Regular cardiac myocyte (primary cell): Measurements from ENCODE around the gene BRCC3. TPM values are rescaled to one million over a fixed set of nuclear protein-coding genes. Genes with fewer than 3 reads are reported as not detected.

Source experiments
- total RNA-seq: library from RNA; depleted of rRNA; stranded (reverse); fragments of >200 nt; gene quantifications from 2 replicates; pipeline ENCODE4 v1.2.3, GENCODE V29; 2014

Gene BRCC3
- total RNA-seq = 11.0 and 22.0 TPM in 2 replicates

GRCh38 chrX:155070975-155071693 is at the start of gene BRCC3, which contains the start of the genes CMC4 and MTCP1:
Gene BRCC3 (plus strand): TSS chrX:155071508. CDS start chrX:155071528, 20 bp downstream.
Gene CMC4 (minus strand): TSS chrX:155071136. CDS start chrX:155064023, 7,113 bp downstream.
Gene MTCP1 (minus strand): TSS chrX:155071136. CDS start chrX:155066010, 5,126 bp downstream.

GRCh38 chrX:155022585-155022984 is 48.7 kb upstream of the BRCC3 start, which contains the start of gene F8:
Gene F8 (minus strand): TSS chrX:155022723. CDS start chrX:155022552, 171 bp downstream.

GRCh38 chrX:155026727-155027508 is 44.4 kb upstream of the BRCC3 start, which contains the start of gene FUNDC2:
Gene FUNDC2 (plus strand): TSS chrX:155026844. CDS start chrX:155026939, 95 bp downstream.

Other genes starting within 250 kb of the BRCC3 start
- not detected in 2 replicates for gene SMIM9, start 236.8 kb upstream of the BRCC3 start, total RNA-seq
- gene F8A1, start 185.2 kb upstream of the BRCC3 start, total RNA-seq = 0.19 and 0.56 TPM in 2 replicates
- gene F8, start 48.8 kb upstream of the BRCC3 start, total RNA-seq = 2.7 and 7.9 TPM in 2 replicates
- 42.4 and 59.8 TPM in 2 replicates for gene FUNDC2, start 44.7 kb upstream of the BRCC3 start, total RNA-seq
- gene CMC4, start 372 bp upstream of the BRCC3 start, total RNA-seq = 9.9 and 11.7 TPM in 2 replicates
- gene MTCP1, start 372 bp upstream of the BRCC3 start, total RNA-seq = 2.5 and 5.2 TPM in 2 replicates
- 67.7 and 94.7 TPM in 2 replicates for gene VBP1, start 145.0 kb downstream of the BRCC3 start, total RNA-seq
- 0.38 and 0.56 TPM in 2 replicates for gene RAB39B, start 193.0 kb downstream of the BRCC3 start, total RNA-seq